Measurements from ENCODE around the gene B3GALT4.
"Not testable (repeated sequence)": the region's sequence is repeated elsewhere in the genome, so short reads cannot be mapped to it uniquely, and the experiment has no call there.

The B3GALT4 gene

DNA sequence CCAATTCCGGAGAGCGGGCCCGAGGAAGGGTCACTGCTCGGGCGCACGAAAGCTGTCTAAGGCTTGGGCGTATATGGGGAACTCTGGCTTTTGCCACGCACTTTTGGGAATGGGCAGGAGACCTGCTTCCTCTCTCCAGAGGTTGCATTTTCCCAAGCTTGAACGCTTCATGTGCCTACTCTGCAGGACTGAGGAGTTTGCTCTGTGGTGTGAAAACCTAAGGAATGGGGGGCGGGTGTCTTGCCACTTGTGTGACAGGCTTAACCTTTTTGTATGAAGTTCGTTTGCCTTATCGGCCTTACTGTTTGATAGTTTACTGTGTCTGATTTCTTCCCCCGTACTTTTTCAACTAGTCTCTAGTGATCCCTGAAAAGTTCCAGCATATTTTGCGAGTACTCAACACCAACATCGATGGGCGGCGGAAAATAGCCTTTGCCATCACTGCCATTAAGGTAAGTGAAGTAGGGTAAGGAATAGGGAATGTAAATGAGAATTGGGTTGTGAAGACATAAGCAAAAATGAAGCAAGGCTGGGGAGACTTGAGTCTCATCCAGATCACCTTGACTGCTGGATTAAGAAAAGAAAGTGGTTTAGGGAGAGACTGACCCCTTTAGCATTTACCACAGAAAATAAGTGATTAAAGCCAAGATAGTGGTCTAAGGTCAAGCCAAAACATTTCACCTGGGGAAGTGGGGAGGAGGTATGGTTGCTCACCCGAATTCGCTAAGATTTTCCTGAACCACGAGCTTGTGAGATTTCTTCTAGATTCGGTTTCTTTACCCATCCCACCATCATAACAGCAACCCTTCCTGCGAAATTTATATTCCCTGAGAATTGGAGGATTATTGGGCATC, 4.4 kb upstream of the B3GALT4 start:
- DNase-seq (ENCODE audit: low spot score) = no peak

DNA sequence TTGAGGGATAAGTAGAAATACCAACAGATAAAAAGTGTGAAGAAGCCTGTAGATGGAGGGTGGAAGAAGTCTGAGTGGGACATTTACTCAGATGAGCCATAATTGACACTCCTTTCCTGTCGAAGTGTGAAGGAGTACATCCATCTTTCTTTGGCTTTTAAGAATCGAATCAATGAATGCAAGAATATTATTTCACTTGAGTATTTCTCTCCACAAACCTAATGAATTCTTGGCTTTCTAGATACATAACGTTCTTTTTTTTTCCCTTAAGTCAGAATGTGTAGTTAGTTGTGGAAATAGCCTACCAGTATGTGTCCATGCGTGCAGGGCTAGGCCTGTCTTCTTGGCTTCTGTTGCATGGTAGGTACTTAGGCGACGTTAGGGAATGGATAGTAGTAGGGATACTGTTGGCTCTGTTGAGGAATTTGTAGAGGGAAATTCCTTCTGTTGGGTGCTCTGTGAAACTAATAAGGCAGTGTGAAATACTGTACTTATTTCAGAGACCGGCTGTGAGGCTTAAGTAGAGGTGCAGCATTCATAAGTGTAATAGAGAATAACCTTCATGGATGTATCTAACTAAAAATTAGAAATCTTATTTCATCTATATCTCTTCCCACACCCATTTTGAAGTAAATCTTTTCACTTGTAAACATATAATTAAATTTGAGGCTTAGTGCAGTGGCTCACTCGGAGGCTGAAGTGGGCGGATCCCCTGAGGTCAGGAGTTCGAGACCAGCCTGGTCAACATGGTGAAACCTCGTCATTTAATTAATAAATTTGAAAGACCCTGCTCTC, 3.6 kb upstream of the B3GALT4 start:
- DNase-seq (ENCODE audit: low spot score) = no peak

DNA sequence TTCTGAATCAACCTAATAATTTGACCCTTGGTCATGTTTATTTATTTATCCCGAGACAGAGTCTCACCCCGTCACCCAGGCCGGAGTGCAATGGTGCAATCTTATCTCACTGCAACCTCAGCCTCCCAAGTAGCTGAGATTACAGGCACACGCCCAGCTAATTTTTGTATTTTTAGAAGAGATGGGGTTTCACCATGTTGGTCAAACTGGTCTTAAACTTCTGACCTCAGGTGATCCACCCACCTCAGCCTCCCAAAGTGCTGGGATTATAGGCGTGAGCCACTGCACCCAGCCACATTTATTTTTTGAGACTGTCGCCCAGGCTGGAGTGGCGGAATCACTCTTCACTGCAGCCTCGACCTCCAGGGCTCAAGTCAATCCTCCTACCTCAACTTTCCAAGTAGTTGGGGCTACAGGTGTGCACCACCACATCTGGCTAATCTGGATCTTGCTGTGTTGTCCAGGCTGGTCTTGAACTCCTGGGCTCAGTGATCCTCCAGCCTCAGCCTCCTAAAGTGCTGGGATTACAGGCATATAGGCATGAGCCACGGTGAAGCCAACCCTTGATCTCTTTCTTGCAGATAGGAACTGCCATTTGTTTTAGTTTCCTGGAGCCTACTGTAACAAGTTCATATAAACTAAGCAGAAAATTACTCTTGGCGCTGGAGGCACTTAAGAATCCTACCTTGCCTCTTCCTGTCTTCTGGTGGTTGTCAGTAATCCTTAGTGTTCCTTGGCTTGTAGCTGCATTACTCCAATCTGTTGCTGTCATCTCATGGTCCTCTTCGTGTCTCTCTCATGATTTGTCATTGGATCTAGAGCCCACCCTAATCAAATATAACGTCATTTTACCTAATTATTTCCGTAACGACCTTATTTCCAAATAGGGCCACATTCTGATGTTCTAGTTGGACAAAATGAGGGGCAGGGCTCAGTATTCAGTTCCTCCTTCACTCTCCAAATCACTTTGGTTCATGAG, 2.7 kb upstream of the B3GALT4 start:
- no peak for DNase-seq (ENCODE audit: low spot score)

- DNase-seq (ENCODE audit: low spot score) = not testable (repeated sequence)
Observed at GRCh38 chr6:33275795-33276580, 935 bp upstream of the B3GALT4 start.

DNA sequence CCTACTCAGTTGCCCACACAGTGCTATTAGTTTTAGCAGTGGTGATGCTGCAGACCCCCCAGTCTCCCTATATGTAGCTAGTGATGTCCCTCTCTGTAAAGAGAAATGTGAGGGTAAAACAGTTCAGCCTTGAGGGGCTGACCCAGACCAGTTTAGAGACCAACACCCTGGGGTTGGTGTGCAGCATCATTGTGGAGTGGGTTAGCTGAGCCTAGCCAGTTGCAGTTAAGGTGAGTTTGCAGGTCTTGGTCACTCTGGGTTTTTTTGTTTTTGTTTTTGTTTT, 401 bp upstream of the B3GALT4 start:
- DNase-seq (ENCODE audit: low spot score) = no peak

DNA sequence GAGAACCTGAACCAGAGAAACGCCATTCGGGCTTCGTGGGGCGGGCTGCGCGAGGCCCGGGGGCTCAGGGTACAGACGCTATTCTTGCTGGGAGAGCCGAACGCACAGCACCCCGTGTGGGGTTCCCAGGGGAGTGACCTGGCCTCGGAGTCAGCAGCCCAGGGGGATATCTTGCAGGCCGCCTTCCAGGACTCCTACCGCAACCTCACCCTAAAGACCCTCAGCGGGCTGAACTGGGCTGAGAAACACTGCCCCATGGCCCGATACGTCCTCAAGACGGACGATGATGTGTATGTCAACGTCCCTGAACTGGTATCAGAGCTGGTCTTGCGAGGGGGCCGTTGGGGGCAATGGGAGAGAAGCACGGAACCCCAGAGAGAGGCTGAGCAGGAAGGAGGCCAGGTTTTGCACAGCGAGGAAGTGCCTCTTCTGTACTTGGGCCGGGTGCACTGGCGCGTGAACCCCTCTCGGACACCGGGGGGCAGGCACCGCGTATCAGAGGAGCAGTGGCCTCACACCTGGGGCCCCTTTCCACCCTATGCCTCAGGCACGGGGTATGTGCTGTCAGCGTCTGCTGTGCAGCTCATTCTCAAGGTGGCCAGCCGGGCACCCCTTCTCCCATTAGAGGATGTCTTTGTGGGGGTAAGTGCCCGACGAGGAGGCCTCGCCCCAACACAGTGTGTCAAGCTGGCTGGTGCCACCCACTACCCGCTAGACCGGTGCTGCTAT, 904 bp downstream of the B3GALT4 start:
- DNase-seq (ENCODE audit: low spot score) = no peak

DNA sequence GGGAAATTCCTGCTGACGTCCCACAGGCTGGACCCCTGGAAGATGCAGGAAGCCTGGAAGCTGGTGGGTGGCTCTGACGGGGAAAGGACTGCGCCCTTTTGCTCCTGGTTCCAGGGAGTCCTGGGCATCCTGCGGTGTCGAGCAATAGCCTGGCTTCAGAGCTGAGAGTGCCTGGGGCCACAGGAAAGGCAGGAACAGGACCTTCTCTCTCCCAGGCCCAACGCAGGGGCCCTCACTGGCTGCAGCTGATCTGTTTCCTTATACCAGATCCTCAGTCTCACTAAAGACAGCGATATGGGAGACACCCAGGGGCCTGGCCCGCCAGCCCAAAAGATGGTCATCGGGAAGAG, 1.4 kb downstream of the B3GALT4 start:
- no peak for DNase-seq (ENCODE audit: low spot score)

DNA sequence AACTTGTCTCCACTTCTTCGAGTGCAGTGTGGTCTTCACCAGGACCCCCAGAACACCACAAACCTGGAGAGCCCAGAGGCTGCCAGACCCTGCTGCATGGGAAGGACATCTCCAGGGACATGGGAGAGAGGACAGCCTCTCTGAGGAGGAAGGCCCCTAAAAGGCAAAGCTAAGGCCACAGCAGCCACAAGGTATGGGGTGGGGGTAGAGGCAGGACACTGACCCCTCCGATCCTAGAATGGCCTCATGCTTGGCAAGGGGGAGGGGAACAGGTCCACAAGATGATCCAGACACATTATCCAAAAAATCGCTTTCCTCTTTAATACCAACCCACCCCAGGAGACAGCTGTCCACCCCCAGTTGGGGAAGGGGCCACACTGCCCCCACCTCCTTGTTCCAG, 1.9 kb downstream of the B3GALT4 start:
- no peak for DNase-seq (ENCODE audit: low spot score)

- no peak for DNase-seq (ENCODE audit: low spot score)
Observed at GRCh38 chr6:33279257-33279695, 2.4 kb downstream of the B3GALT4 start.

DNA sequence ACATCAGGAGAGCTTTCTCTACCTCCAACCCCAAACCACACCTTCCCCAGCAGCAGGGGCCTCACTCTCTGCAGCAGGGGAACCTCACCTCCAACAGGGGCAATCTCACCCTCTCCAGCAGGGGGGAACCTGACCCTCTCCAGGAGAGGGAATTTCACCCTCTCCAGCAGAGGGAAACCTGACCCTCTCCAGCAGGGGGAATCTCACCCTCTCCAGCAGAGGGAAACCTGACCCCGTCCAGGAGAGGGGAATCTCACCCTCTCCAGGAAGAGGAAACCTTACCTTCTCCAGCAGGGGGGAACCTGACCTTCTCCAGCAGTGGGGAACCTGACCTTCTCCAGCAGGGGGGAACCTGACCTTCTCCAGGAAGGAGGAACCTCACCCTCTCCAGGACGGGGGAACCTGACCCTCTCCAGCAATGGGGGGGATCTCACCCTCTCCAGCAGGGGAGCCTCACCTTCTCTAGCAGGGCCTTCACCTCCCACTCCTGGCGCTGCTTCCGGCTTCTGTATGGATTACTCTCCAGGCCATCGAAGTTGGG, 3.1 kb downstream of the B3GALT4 start:
- peak; percentile 68 for DNase-seq (ENCODE audit: low spot score)

GRCh38 chr6:33280539-33280938, 3.6 kb downstream of the B3GALT4 start:
- no peak for DNase-seq (ENCODE audit: low spot score)

DNA sequence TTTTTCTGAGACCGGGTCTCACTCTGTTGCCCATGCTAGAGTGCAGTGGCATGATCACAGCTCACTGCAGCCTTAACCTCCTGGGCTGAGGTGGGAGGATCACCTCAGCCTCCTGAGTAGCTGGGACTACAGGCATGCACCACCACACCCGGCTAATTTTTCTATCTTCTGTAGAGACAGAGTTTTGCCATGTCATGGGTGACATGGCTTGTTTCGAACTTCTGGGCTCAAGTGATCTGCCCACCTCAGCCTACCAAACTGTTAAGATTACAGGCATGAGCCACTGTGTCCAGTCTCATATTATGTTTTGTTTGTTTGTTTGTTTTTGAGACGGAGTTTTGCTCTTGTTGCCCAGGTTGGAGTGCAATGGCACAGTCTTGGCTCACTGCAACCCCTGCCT, 8.3 kb downstream of the B3GALT4 start:
- DNase-seq (ENCODE audit: low spot score) = not testable (repeated sequence)

- DNase-seq (ENCODE audit: low spot score) = no peak
Observed at GRCh38 chr6:33286946-33287914, 10.3 kb downstream of the B3GALT4 start.

- no peak for DNase-seq (ENCODE audit: low spot score)
Observed at GRCh38 chr6:33288141-33288920, 11.4 kb downstream of the B3GALT4 start.

GRCh38 chr6:33288921-33289783, 12.2 kb downstream of the B3GALT4 start, which contains the start of the genes PFDN6 and WDR46:
TSS of gene PFDN6 (plus strand) at chr6:33289601. CDS start at chr6:33289857, 256 bp downstream.
TSS of gene WDR46 (minus strand) at chr6:33289239. CDS start at chr6:33289170, 69 bp downstream.
- DNase-seq (ENCODE audit: low spot score) = peak; percentile 90

GRCh38 chr6:33289784-33290315, 12.9 kb downstream of the B3GALT4 start:
- DNase-seq (ENCODE audit: low spot score) = no peak

GRCh38 chr6:33290459-33290858, 13.5 kb downstream of the B3GALT4 start:
- no peak for DNase-seq (ENCODE audit: low spot score)

All from kidney capillary endothelial cell (primary cell).